Breast epithelium (tissue), 3 donors: ENCODE data around the gene SYNM.

ENCODE experiments used
- CTCF ChIP-seq, 3 donors: fragments of 450-650 bp; IDR thresholded peaks; one replicate each; pipeline ENCODE4 v1.5.1; 2016 to 2017; ENCODE audit warnings: antibody characterized with exemption in 3 of 3, mild to moderate bottlenecking in 3 of 3, moderate library complexity in 3 of 3
- POLR2A ChIP-seq: fragments of 450-650 bp; IDR thresholded peaks from one replicate; pipeline ENCODE4 v1.6.1; 2016; ENCODE audit warnings: antibody characterized with exemption, mild to moderate bottlenecking, moderate library complexity
- POLR2AphosphoS5 ChIP-seq, 3 donors: sonication (generic); formaldehyde crosslinking; IDR thresholded peaks; one replicate each; pipeline ENCODE4 v1.6.1; 2017; ENCODE audit warnings: antibody characterized with exemption in 3 of 3

- TF ChIP-seq CTCF (IDR thresholded peaks at IDR 0.05): no peak
- no peak for TF ChIP-seq POLR2A
- TF ChIP-seq POLR2AphosphoS5 (IDR thresholded peaks at IDR 0.05): no peak
Observed at GRCh38 chr15:99182791-99183190, 77.9 kb downstream of the SYNM start.
